ENCODE measurements around the gene BRD4.

The BRD4 gene

GRCh38 chr19:15231271-15231670, 101.1 kb downstream of the BRD4 start:
- TF ChIP-seq CTCF (IDR thresholded peaks at IDR 0.05; ENCODE audit: low read depth, low read length) = no peak
- no peak overlapping the region for H3K4me3 ChIP-seq (ENCODE audit: low read depth, low read length)

GRCh38 chr19:15227261-15227660, 105.1 kb downstream of the BRD4 start:
- TF ChIP-seq CTCF (IDR thresholded peaks at IDR 0.05; ENCODE audit: low read depth, low read length) = no peak
- H3K4me3 ChIP-seq (ENCODE audit: low read depth, low read length) = no peak overlapping the region

- no peak overlapping the region for H3K4me3 ChIP-seq (ENCODE audit: low read depth, low read length)
- TF ChIP-seq CTCF (IDR thresholded peaks at IDR 0.05; ENCODE audit: low read depth, low read length) = no peak
These were observed 106.6 kb downstream of the BRD4 start for GRCh38 chr19:15225760-15226159.

- peak overlapping the region; percentile 57 for H3K4me3 ChIP-seq (ENCODE audit: low read depth, low read length)
- TF ChIP-seq CTCF (IDR thresholded peaks at IDR 0.05; ENCODE audit: low read depth, low read length) = no peak
These were observed 108.5 kb downstream of the BRD4 start for GRCh38 chr19:15223649-15224361.

- no peak for TF ChIP-seq CTCF (IDR thresholded peaks at IDR 0.05; ENCODE audit: low read depth, low read length)
- peak overlapping the region; percentile 57 for H3K4me3 ChIP-seq (ENCODE audit: low read depth, low read length)
These were observed 109.3 kb downstream of the BRD4 start for GRCh38 chr19:15222738-15223648.

- no peak overlapping the region for H3K4me3 ChIP-seq (ENCODE audit: low read depth, low read length)
- no peak for TF ChIP-seq CTCF (IDR thresholded peaks at IDR 0.05; ENCODE audit: low read depth, low read length)
These were observed 111.5 kb downstream of the BRD4 start for GRCh38 chr19:15220833-15221232.

- no peak overlapping the region for H3K4me3 ChIP-seq (ENCODE audit: low read depth, low read length)
- TF ChIP-seq CTCF (IDR thresholded peaks at IDR 0.05; ENCODE audit: low read depth, low read length) = no peak
These were observed 113.8 kb downstream of the BRD4 start for GRCh38 chr19:15218501-15218900.

Data from WI38 (cell line).